ENCODE results near the gene IFRD2. TPM values are rescaled to one million over a fixed set of nuclear protein-coding genes. Genes with fewer than 3 reads are reported as not detected.
A peak's percentile ranks its signal among the peaks of the same experiment; 100 is the strongest.

Gene IFRD2
- polyA plus RNA-seq, 1 of the 3 experiments (the other 2 are of a cell fraction), result 73.2 TPM

DNA sequence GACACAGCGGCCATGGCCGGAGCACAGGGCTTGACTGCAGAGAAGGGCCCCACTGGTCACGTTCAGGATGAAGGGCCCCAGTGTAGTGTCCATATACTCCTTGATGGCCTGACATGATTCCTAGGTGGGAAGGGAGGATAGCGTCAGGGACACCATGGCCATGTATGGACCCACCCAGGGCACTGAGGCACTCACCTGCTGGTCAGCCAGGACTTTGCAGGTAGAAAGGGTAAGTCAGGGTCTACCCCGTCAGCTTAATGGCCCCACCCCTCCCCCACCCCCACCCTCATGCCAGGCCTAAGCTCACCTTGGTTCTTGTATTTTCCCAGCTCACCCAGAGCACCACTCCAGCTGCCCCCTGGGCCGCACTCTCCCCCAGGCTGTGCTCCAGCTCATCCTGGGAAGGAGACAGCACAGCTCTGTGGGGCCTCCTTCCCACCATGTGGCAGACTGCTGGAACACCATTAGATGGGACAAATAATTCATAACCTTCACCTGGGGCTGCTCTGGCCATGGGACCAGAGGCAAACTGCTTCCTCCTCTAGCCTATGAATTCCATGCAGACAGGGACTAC, 8.5 kb upstream of the IFRD2 start:
- peaks cover 0 to 6% of the 10 kb centered on the region in 2 experiments for H3K36me3 ChIP-seq (replicated peaks in 1 of 2; ENCODE audit: control insufficient read depth in 1 of 2, insufficient read depth in 2 of 2, low read length in 1 of 2)
- no peak overlapping the region; a peak in 1 of 4 replicates for H3K27ac ChIP-seq (ENCODE audit: low read depth in 2 of 2, low read length in 1 of 2)
- H3K4me3 ChIP-seq (ENCODE audit: low read depth in 2 of 2, low read length in 1 of 2), result no peak overlapping the region
- no peaks in the 10 kb centered on the region for H3K27me3 ChIP-seq (ENCODE audit: insufficient read depth)
- H3K4me1 ChIP-seq (ENCODE audit: control insufficient read depth in 1 of 2, insufficient read depth in 2 of 2, low read depth in 1 of 2, low read length in 1 of 2), result peaks cover 10 to 38% of the 10 kb centered on the region in 2 experiments; a peak in 2 of 4 replicates
- H2AFZ ChIP-seq (ENCODE audit: low read depth), result no peak overlapping the region
- ChIA-PET CTCF (interaction anchor here (1.0 to 7.7 kb wide), 2 partner anchors 19 to 41 kb away, joined by 3 to 45 read pairs; no protein-coding TSS in a partner anchor), POLR2A (interaction anchor here (0.7 kb wide), 1 partner anchor 23 kb away, joined by 3 read pairs; no protein-coding TSS in a partner anchor)
- H3K79me2 ChIP-seq (ENCODE audit: insufficient read depth), result peaks cover 7% of the 10 kb centered on the region; the same call in 1 of the 2 replicates
- H4K20me1 ChIP-seq (ENCODE audit: insufficient read depth), result no peaks in the 10 kb centered on the region
- no peaks in the 10 kb centered on the region for H3K9me2 ChIP-seq
- H3K9me3 ChIP-seq, result no peaks in the 10 kb centered on the region
- TF ChIP-seq RCOR1 (IDR thresholded peaks at IDR 0.05; ENCODE audit: low read length) (no peak), FOXM1 (IDR thresholded peaks at IDR 0.05; ENCODE audit: low read depth) (no peak), FOSL2 (IDR thresholded peaks at IDR 0.05; ENCODE audit: borderline replicate concordance, low read depth) (no peak), ELF1 (IDR thresholded peaks at IDR 0.05) (no peak), FOXJ3 (CRISPR knock-in tag; IDR thresholded peaks at IDR 0.05) (no peak), POLR2AphosphoS5 (IDR thresholded peaks at IDR 0.05; ENCODE audit: low read depth, low read length) (no peak)
- TF ChIP-seq, protein P1, sequence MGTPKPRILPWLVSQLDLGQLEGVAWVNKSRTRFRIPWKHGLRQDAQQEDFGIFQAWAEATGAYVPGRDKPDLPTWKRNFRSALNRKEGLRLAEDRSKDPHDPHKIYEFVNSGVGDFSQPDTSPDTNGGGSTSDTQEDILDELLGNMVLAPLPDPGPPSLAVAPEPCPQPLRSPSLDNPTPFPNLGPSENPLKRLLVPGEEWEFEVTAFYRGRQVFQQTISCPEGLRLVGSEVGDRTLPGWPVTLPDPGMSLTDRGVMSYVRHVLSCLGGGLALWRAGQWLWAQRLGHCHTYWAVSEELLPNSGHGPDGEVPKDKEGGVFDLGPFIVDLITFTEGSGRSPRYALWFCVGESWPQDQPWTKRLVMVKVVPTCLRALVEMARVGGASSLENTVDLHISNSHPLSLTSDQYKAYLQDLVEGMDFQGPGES (IDR thresholded peaks at IDR 0.05; ENCODE audit: low read depth, low read length), result no peak
- TF ChIP-seq, protein P2, sequence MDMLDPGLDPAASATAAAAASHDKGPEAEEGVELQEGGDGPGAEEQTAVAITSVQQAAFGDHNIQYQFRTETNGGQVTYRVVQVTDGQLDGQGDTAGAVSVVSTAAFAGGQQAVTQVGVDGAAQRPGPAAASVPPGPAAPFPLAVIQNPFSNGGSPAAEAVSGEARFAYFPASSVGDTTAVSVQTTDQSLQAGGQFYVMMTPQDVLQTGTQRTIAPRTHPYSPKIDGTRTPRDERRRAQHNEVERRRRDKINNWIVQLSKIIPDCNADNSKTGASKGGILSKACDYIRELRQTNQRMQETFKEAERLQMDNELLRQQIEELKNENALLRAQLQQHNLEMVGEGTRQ (IDR thresholded peaks at IDR 0.05; ENCODE audit: borderline replicate concordance, low read depth, low read length), result no peak
- TF ChIP-seq, protein P3, sequence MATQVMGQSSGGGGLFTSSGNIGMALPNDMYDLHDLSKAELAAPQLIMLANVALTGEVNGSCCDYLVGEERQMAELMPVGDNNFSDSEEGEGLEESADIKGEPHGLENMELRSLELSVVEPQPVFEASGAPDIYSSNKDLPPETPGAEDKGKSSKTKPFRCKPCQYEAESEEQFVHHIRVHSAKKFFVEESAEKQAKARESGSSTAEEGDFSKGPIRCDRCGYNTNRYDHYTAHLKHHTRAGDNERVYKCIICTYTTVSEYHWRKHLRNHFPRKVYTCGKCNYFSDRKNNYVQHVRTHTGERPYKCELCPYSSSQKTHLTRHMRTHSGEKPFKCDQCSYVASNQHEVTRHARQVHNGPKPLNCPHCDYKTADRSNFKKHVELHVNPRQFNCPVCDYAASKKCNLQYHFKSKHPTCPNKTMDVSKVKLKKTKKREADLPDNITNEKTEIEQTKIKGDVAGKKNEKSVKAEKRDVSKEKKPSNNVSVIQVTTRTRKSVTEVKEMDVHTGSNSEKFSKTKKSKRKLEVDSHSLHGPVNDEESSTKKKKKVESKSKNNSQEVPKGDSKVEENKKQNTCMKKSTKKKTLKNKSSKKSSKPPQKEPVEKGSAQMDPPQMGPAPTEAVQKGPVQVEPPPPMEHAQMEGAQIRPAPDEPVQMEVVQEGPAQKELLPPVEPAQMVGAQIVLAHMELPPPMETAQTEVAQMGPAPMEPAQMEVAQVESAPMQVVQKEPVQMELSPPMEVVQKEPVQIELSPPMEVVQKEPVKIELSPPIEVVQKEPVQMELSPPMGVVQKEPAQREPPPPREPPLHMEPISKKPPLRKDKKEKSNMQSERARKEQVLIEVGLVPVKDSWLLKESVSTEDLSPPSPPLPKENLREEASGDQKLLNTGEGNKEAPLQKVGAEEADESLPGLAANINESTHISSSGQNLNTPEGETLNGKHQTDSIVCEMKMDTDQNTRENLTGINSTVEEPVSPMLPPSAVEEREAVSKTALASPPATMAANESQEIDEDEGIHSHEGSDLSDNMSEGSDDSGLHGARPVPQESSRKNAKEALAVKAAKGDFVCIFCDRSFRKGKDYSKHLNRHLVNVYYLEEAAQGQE (IDR thresholded peaks at IDR 0.05; ENCODE audit: low read depth, low read length), result no peak
- TF ChIP-seq, protein P4, sequence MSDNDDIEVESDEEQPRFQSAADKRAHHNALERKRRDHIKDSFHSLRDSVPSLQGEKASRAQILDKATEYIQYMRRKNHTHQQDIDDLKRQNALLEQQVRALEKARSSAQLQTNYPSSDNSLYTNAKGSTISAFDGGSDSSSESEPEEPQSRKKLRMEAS (IDR thresholded peaks at IDR 0.05; ENCODE audit: low read depth), result no peak
- TF ChIP-seq, protein P5, sequence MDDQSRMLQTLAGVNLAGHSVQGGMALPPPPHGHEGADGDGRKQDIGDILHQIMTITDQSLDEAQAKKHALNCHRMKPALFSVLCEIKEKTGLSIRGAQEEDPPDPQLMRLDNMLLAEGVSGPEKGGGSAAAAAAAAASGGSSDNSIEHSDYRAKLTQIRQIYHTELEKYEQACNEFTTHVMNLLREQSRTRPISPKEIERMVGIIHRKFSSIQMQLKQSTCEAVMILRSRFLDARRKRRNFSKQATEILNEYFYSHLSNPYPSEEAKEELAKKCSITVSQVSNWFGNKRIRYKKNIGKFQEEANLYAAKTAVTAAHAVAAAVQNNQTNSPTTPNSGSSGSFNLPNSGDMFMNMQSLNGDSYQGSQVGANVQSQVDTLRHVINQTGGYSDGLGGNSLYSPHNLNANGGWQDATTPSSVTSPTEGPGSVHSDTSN (IDR thresholded peaks at IDR 0.05), result no peak
- DNase-seq, result no peak
- H3F3A ChIP-seq (replicated peaks; ENCODE audit: insufficient read depth), result no peaks in the 10 kb centered on the region
- WGBS (ENCODE audit: low lambda C conversion rate), result 100% methylated on average over 2 of the region's 6 CpGs
- peak overlapping the region; percentile 86 for H3K4me2 ChIP-seq
- H3K9ac ChIP-seq, result no peak overlapping the region

Measured in SK-N-SH (cell line).